ENCODE measurements around the gene GRAMD2A. TPM values are rescaled to one million over a fixed set of nuclear protein-coding genes. Genes with fewer than 3 reads are reported as not detected.

GRAMD2A gene
- total and polyA plus RNA-seq, 10 of the 15 experiments (the other 5 are each of a cell fraction or from before 2014, with no cell fraction given): 0.02 to 0.35 TPM; not detected in 8

DNA sequence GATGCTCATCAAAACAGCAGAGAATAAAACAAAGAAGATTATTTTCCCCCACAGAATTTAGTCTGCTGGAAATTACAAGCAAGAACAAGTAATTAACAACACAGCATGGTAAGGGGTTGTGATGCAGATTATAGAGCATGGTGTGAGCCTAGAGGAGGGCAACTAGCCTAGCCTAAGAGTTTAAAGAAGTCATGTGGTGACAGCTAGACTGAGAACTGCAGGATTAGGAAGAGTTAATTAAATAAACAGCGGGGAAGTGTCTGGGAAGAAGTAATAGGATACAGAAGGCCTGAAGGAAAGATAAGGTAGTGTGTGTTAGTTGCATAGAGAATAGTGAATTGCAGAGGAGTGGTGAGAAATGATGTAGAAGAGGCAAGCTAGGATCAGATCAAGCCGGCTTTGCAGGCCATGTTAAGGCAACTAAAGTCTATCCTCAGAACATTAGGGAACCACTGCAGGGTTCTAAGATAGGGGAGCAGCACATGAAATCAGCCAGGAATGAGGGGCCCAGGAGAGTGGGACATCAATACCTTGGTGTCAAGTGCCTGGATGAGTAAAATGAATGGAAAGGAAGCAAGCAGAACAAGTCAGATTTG lies 45.3 kb upstream of the GRAMD2A start:
- intact Hi-C loops (cut with micrococcal nuclease; ENCODE audit: unreplicated experiment) (no loop called here), in situ Hi-C loops (cut with MboI) (no loop called here)
- DNase-seq (ENCODE audit: low read depth, low spot score): no peak
- no peaks in the 10 kb centered on the region for H4K20me1 ChIP-seq (ENCODE audit: control insufficient read depth, insufficient read depth)
- H3K4me1 ChIP-seq (ENCODE audit: control insufficient read depth, insufficient read depth, low read length): no peaks in the 10 kb centered on the region
- H2AFZ ChIP-seq (ENCODE audit: control insufficient read depth, low read depth, low read length): no peak overlapping the region
- no peak overlapping the region for H3K27ac ChIP-seq (ENCODE audit: control insufficient read depth, insufficient read depth)
- no peak for FAIRE-seq
- BruUV-seq (replicated peaks): no TSS peak
- CTCF ChIA-PET: interaction anchor here (1.2 kb wide), 1 partner anchor 54 kb away, joined by 3 read pairs; no protein-coding TSS in a partner anchor
- POLR2A ChIA-PET: interaction anchor here (0.7 to 1.6 kb wide), 2 partner anchors 16 to 36 kb away, joined by 3 to 9 read pairs; no protein-coding TSS in a partner anchor
- H3K4me2 ChIP-seq (ENCODE audit: control insufficient read depth, insufficient read depth): no peak overlapping the region
- no peak overlapping the region for H3K9ac ChIP-seq (ENCODE audit: control insufficient read depth, insufficient read depth, low read length)
- H3K79me2 ChIP-seq (ENCODE audit: control insufficient read depth, insufficient read depth, low read length): no peaks in the 10 kb centered on the region
- SMC1A ChIA-PET (ENCODE audit: uncharacterized antibody, unreplicated experiment): interaction anchor here (1.6 kb wide), 1 partner anchor 16 kb away, joined by 6 read pairs; no protein-coding TSS in a partner anchor
- H3K27me3 ChIP-seq (replicated peaks in 1 of 2; ENCODE audit: control insufficient read depth in 2 of 2, insufficient read depth in 2 of 2, low read length in 1 of 2): no peaks in the 10 kb centered on the region
- H3K9me3 ChIP-seq (replicated peaks; ENCODE audit: control insufficient read depth, insufficient read depth, low read length): no peaks in the 10 kb centered on the region
- WGBS (ENCODE audit: insufficient coverage, insufficient replicate concordance, low lambda C conversion rate, missing lambda C conversion rate): 98% methylated on average over 2 of the region's 2 CpGs
- H3K36me3 ChIP-seq (ENCODE audit: control insufficient read depth in 2 of 2, insufficient read depth in 2 of 2, low read length in 1 of 2): peaks cover 6 to 12% of the 10 kb centered on the region in 2 experiments
- RAD21 ChIA-PET (ENCODE audit: unreplicated experiment): interaction anchor here (1.4 kb wide), 1 partner anchor 11 kb away, joined by 4 read pairs; no protein-coding TSS in a partner anchor
- ATAC-seq: no peak
- H3K4me3 ChIP-seq: no peak overlapping the region
- no peak for TF ChIP-seq NR2C2 (IDR thresholded peaks at IDR 0.05; ENCODE audit: borderline replicate concordance, control insufficient read depth, insufficient read length, low read depth)
- TF ChIP-seq, protein P1, sequence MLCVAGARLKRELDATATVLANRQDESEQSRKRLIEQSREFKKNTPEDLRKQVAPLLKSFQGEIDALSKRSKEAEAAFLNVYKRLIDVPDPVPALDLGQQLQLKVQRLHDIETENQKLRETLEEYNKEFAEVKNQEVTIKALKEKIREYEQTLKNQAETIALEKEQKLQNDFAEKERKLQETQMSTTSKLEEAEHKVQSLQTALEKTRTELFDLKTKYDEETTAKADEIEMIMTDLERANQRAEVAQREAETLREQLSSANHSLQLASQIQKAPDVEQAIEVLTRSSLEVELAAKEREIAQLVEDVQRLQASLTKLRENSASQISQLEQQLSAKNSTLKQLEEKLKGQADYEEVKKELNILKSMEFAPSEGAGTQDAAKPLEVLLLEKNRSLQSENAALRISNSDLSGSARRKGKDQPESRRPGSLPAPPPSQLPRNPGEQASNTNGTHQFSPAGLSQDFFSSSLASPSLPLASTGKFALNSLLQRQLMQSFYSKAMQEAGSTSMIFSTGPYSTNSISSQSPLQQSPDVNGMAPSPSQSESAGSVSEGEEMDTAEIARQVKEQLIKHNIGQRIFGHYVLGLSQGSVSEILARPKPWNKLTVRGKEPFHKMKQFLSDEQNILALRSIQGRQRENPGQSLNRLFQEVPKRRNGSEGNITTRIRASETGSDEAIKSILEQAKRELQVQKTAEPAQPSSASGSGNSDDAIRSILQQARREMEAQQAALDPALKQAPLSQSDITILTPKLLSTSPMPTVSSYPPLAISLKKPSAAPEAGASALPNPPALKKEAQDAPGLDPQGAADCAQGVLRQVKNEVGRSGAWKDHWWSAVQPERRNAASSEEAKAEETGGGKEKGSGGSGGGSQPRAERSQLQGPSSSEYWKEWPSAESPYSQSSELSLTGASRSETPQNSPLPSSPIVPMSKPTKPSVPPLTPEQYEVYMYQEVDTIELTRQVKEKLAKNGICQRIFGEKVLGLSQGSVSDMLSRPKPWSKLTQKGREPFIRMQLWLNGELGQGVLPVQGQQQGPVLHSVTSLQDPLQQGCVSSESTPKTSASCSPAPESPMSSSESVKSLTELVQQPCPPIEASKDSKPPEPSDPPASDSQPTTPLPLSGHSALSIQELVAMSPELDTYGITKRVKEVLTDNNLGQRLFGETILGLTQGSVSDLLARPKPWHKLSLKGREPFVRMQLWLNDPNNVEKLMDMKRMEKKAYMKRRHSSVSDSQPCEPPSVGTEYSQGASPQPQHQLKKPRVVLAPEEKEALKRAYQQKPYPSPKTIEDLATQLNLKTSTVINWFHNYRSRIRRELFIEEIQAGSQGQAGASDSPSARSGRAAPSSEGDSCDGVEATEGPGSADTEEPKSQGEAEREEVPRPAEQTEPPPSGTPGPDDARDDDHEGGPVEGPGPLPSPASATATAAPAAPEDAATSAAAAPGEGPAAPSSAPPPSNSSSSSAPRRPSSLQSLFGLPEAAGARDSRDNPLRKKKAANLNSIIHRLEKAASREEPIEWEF (IDR thresholded peaks at IDR 0.05; ENCODE audit: insufficient replicate concordance, low read depth, low read length): no peak
- no peak for TF ChIP-seq HDAC6 (IDR thresholded peaks at IDR 0.05; ENCODE audit: unreplicated experiment)
- no peak for TF ChIP-seq ZNF24 (IDR thresholded peaks at IDR 0.05)
- no peak for TF ChIP-seq ZSCAN29 (IDR thresholded peaks at IDR 0.05)
- TF ChIP-seq, protein P2, sequence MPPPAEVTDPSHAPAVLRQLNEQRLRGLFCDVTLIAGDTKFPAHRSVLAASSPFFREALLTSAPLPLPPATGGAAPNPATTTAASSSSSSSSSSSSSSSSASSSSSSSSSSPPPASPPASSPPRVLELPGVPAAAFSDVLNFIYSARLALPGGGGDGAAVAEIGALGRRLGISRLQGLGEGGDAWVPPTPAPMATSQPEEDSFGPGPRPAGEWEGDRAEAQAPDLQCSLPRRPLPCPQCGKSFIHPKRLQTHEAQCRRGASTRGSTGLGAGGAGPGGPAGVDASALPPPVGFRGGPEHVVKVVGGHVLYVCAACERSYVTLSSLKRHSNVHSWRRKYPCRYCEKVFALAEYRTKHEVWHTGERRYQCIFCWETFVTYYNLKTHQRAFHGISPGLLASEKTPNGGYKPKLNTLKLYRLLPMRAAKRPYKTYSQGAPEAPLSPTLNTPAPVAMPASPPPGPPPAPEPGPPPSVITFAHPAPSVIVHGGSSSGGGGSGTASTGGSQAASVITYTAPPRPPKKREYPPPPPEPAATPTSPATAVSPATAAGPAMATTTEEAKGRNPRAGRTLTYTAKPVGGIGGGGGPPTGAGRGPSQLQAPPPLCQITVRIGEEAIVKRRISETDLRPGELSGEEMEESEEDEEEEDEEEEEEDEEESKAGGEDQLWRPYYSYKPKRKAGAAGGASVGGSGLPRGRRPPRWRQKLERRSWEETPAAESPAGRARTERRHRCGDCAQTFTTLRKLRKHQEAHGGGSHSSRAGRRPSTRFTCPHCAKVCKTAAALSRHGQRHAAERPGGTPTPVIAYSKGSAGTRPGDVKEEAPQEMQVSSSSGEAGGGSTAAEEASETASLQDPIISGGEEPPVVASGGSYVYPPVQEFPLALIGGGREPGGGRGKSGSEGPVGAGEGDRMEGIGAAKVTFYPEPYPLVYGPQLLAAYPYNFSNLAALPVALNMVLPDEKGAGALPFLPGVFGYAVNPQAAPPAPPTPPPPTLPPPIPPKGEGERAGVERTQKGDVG (CRISPR knock-in tag; IDR thresholded peaks at IDR 0.05): no peak
- no peak for TF ChIP-seq POLR2AphosphoS2 (IDR thresholded peaks at IDR 0.05; ENCODE audit: low read depth, low read length)
- no peak for TF ChIP-seq TBL1XR1 (IDR thresholded peaks at IDR 0.05; ENCODE audit: low read depth, low read length)
- TF ChIP-seq RBBP5 (conservative IDR thresholded peaks at IDR 0.05): no peak
- TF ChIP-seq SUPT20H (IDR thresholded peaks at IDR 0.05; ENCODE audit: borderline replicate concordance, control insufficient read depth, low read depth, low read length): no peak
- TF ChIP-seq SPI1 (IDR thresholded peaks at IDR 0.05; ENCODE audit: borderline replicate concordance, insufficient read depth, low read depth, low read length): no peak
- TF ChIP-seq MTA2 (IDR thresholded peaks at IDR 0.05; ENCODE audit: low read depth): no peak
- TF ChIP-seq KDM1A (IDR thresholded peaks at IDR 0.05; ENCODE audit: borderline replicate concordance): no peak
- no peak for TF ChIP-seq PAX8 (IDR thresholded peaks at IDR 0.05)
